ENCODE data around the gene RPTOR. TPM values are rescaled to one million over a fixed set of nuclear protein-coding genes. Genes with fewer than 3 reads are reported as not detected.
"Not testable (repeated sequence)": the region's sequence is repeated elsewhere in the genome, so short reads cannot be mapped to it uniquely, and the experiment has no call there.

RPTOR gene
- total RNA-seq, 6 donors from 2014 or later = 26.8 to 109 (median 36.8) TPM

GRCh38 chr17:80740141-80740540, 195.5 kb downstream of the RPTOR start:
- ATAC-seq (ENCODE audit: low FRiP score in 2 of 2) (no peak), DNase-seq (no peak)
- H3K27ac ChIP-seq = no peak overlapping the region
- no peaks in the 10 kb centered on the region for H3K9me3 ChIP-seq
- no peak overlapping the region for H3K4me3 ChIP-seq
- 60 to 63% methylated on average over 3 of the region's 3 CpGs for WGBS, 2 donors
- H3K36me3 ChIP-seq = no peaks in the 10 kb centered on the region
- peaks cover 0 to 13% (median 3%) of the 10 kb centered on the region in 4 donors for H3K4me1 ChIP-seq
- TF ChIP-seq EP300 (IDR thresholded peaks at IDR 0.05) (no peak), POLR2A (IDR thresholded peaks at IDR 0.05) (no peak), POLR2AphosphoS5 (IDR thresholded peaks at IDR 0.05) (no peak), CTCF (IDR thresholded peaks at IDR 0.05) (no peak)
- no peaks in the 10 kb centered on the region for H3K27me3 ChIP-seq

GRCh38 chr17:80742091-80742490, 197.5 kb downstream of the RPTOR start:
- 88 to 92% methylated on average over 8 of the region's 8 CpGs for WGBS, 2 donors
- H3K4me3 ChIP-seq = no peak overlapping the region
- no peak for ATAC-seq (ENCODE audit: low FRiP score in 2 of 2)

DNA sequence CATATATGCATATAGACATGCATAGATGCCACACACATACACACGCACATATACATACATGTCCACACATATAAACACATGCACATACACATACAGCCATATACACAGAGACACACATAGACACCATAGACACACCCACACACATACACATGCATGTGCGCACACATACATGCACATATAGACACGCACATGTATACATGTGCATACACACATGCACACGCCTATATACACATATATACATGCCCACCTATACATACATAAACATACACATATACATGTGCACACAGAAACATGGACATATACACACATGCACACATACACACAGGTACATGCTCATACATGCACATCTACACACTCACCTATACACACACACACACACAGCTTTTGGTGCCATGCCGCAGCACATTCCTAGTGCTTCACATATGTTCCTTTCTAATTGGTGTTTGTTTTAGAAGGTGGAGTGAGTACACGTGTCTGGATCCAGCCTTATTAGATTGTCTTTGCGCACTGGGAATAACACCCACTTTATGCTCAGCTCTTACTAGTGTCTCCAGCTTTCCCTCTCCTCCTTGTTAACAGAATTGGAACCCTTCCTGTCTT, 198.0 kb downstream of the RPTOR start:
- Histone ChIP-seq H3K36me3 (no peaks in the 10 kb centered on the region), H3K27ac (no peak overlapping the region), H3K27me3 (no peaks in the 10 kb centered on the region), H3K4me1 (peaks cover 0 to 13% (median 3%) of the 10 kb centered on the region in 4 donors), H3K9me3 (no peaks in the 10 kb centered on the region), H3K4me3 (no peak overlapping the region)
- TF ChIP-seq EP300 (IDR thresholded peaks at IDR 0.05) = no peak
- no peak for TF ChIP-seq CTCF (IDR thresholded peaks at IDR 0.05)
- TF ChIP-seq POLR2A (IDR thresholded peaks at IDR 0.05) = no peak
- no peak for TF ChIP-seq POLR2AphosphoS5 (IDR thresholded peaks at IDR 0.05)
- WGBS, 2 donors = 64 to 91% methylated on average over 7 of the region's 7 CpGs
- peak in 1 of 2 donors; percentile 53 for ATAC-seq (ENCODE audit: low FRiP score in 2 of 2)
- DNase-seq = no peak

More at GRCh38 chr17:80742091-80742490, 197.5 kb downstream of the RPTOR start:
- Histone ChIP-seq H3K27ac (no peak overlapping the region), H3K4me1 (peaks cover 0 to 13% (median 3%) of the 10 kb centered on the region in 4 donors), H3K36me3 (no peaks in the 10 kb centered on the region), H3K27me3 (no peaks in the 10 kb centered on the region), H3K9me3 (no peaks in the 10 kb centered on the region)
- DNase-seq = no peak
- no peak for TF ChIP-seq EP300 (IDR thresholded peaks at IDR 0.05)
- TF ChIP-seq CTCF (IDR thresholded peaks at IDR 0.05) = no peak
- TF ChIP-seq POLR2AphosphoS5 (IDR thresholded peaks at IDR 0.05) = no peak
- TF ChIP-seq POLR2A (IDR thresholded peaks at IDR 0.05) = no peak

DNA sequence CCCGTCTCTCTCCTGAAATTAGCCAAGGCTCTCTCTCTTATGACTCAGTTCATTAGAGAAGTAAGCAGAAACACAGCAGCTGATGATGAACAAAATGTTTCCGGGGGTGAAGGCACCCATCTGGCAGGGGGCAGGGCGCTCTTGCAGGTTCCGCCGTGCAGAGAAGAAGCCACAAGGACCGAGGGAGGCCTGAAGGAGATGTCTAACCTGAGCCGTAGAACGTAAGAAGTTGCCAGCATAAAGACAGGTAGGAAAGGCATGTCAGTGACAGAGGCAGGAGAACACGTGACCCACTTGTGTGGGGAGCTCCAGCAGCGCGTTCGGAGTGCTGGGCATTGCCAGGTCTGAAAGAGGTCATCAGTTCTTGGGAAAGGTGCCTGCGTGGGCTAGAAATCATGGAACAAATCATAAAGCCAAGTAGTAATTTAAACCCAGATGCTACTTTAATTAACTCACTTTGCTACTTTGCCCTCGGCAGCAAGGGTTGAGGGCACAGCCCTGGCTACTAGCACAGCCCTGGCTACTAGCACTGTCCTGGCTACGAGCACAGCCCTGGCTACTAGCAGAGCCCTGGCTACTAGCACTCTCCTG, 198.6 kb downstream of the RPTOR start:
- DNase-seq = peak in 1 of 2 donors; percentile 76
- Histone ChIP-seq H3K9me3 (no peaks in the 10 kb centered on the region), H3K4me3 (no peak overlapping the region), H3K27me3 (no peaks in the 10 kb centered on the region), H3K27ac (no peak overlapping the region), H3K4me1 (peaks cover 0 to 9% (median 3%) of the 10 kb centered on the region in 4 donors), H3K36me3 (no peaks in the 10 kb centered on the region)
- WGBS, 2 donors = 63 to 81% methylated on average over 15 of the region's 15 CpGs
- ATAC-seq (ENCODE audit: low FRiP score in 2 of 2) = peak; percentile 26 to 31
- TF ChIP-seq EP300 (IDR thresholded peaks at IDR 0.05) (no peak), POLR2A (IDR thresholded peaks at IDR 0.05) (no peak), CTCF (IDR thresholded peaks at IDR 0.05) (no peak), POLR2AphosphoS5 (IDR thresholded peaks at IDR 0.05) (no peak)

- not testable (repeated sequence) for H3K4me3 ChIP-seq; H3K36me3 ChIP-seq; H3K27me3 ChIP-seq; H3K27ac ChIP-seq; DNase-seq; H3K9me3 ChIP-seq; ATAC-seq (ENCODE audit: low FRiP score in 2 of 2); H3K4me1 ChIP-seq
- 86% methylated on average over 1 of the region's 2 CpGs for whole genome bisulfite sequencing, 2 donors
Observed at GRCh38 chr17:80743973-80744372, 199.3 kb downstream of the RPTOR start.

DNA sequence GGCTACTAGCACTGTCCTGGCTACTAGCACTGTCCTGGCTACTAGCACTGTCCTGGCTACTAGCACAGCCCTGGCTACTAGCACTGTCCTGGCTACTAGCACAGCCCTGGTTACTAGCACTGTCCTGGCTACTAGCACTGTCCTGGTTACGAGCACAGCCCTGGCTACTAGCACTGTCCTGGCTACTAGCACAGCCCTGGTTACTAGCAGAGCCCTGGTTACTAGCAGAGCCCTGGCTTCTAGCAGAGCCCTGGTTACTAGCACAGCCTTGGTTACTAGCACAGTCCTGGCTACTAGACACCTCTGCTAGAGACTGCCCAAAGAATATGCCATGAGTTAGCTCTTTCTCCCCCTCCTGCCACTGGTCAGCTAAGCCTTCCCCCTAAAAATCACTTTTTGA, 200.1 kb downstream of the RPTOR start:
- not testable (repeated sequence) for H3K27me3 ChIP-seq; H3K27ac ChIP-seq; DNase-seq; H3K9me3 ChIP-seq; H3K4me3 ChIP-seq; H3K36me3 ChIP-seq; ATAC-seq (ENCODE audit: low FRiP score in 2 of 2)
- peaks cover 0 to 10% (median 1%) of the 10 kb centered on the region in 4 donors for H3K4me1 ChIP-seq
- WGBS, 2 donors = 80% methylated on average over 1 of the region's 1 CpG; no CpG with 5 or more reads in 1 of the 2 donors

All from upper lobe of left lung (tissue), 6 donors.